ENCODE data around the gene KLHL41. TPM values are rescaled to one million over a fixed set of nuclear protein-coding genes. Genes with fewer than 3 reads are reported as not detected.
"Not testable (repeated sequence)": the region's sequence is repeated elsewhere in the genome, so short reads cannot be mapped to it uniquely, and the experiment has no call there.

KLHL41 gene
- total RNA-seq, 1 donor from 2014 or later = 0.21 TPM

GRCh38 chr2:169562519-169562918 is 53.0 kb downstream of the KLHL41 start:
- intact Hi-C loops (cut with DNase I) = no loop called here
- TF ChIP-seq CTCF (IDR thresholded peaks at IDR 0.05) = no peak
- H3K27ac ChIP-seq = no peak overlapping the region
- DNase-seq (ENCODE audit: low spot score in 2 of 2) = no peak
- H3K27me3 ChIP-seq = no peaks in the 10 kb centered on the region
- H3K4me3 ChIP-seq = no peak overlapping the region
- no peaks in the 10 kb centered on the region for H3K36me3 ChIP-seq
- H3K9me3 ChIP-seq = no peaks in the 10 kb centered on the region
- H3K4me1 ChIP-seq = no peaks in the 10 kb centered on the region

GRCh38 chr2:169565686-169566085 is 56.2 kb downstream of the KLHL41 start:
- H3K4me3 ChIP-seq = no peak overlapping the region
- H3K27ac ChIP-seq = no peak overlapping the region
- no peak for TF ChIP-seq CTCF (IDR thresholded peaks at IDR 0.05)
- H3K9me3 ChIP-seq = no peaks in the 10 kb centered on the region
- H3K36me3 ChIP-seq = no peaks in the 10 kb centered on the region
- no peaks in the 10 kb centered on the region for H3K4me1 ChIP-seq
- DNase-seq (ENCODE audit: low spot score in 2 of 2) = no peak
- intact Hi-C loops (cut with DNase I) = no loop called here
- no peaks in the 10 kb centered on the region for H3K27me3 ChIP-seq

GRCh38 chr2:169569948-169570347 is 60.4 kb downstream of the KLHL41 start:
- TF ChIP-seq CTCF (IDR thresholded peaks at IDR 0.05) = no peak
- Histone ChIP-seq H3K36me3 (no peaks in the 10 kb centered on the region), H3K9me3 (no peaks in the 10 kb centered on the region), H3K27ac (no peak overlapping the region), H3K27me3 (no peaks in the 10 kb centered on the region), H3K4me1 (peaks cover 0 to 8% of the 10 kb centered on the region in 2 donors), H3K4me3 (no peak overlapping the region)
- no peak for DNase-seq (ENCODE audit: low spot score in 2 of 2)
- intact Hi-C loops (cut with DNase I) = no loop called here

GRCh38 chr2:169570752-169571151 is 61.2 kb downstream of the KLHL41 start:
- H3K9me3 ChIP-seq; DNase-seq (ENCODE audit: low spot score in 2 of 2); H3K4me3 ChIP-seq; H3K27ac ChIP-seq; H3K27me3 ChIP-seq; intact Hi-C loops (cut with DNase I); H3K36me3 ChIP-seq; H3K4me1 ChIP-seq: not testable (repeated sequence)

DNA sequence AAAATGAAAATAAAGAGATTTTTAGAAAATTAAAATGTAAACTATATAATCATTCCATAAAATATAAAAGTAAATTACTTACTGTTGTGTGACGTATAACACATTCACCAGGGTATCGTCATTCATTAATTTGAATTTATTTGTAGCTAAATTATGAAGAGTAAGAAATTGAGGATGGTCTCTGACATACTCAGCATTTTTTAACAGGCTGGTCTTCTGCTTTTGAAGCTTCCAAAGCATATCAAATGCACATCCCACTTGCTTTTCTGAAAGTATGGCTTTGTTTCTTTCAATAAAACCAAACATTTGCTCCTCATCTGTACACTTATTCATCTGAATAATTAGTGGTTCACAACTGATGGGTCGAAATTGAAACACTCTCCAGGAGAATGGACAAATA is 62.1 kb downstream of the KLHL41 start:
- intact Hi-C loops (cut with DNase I) = no loop called here
- DNase-seq (ENCODE audit: low spot score in 2 of 2) = no peak
- TF ChIP-seq CTCF (IDR thresholded peaks at IDR 0.05) = no peak

DNA sequence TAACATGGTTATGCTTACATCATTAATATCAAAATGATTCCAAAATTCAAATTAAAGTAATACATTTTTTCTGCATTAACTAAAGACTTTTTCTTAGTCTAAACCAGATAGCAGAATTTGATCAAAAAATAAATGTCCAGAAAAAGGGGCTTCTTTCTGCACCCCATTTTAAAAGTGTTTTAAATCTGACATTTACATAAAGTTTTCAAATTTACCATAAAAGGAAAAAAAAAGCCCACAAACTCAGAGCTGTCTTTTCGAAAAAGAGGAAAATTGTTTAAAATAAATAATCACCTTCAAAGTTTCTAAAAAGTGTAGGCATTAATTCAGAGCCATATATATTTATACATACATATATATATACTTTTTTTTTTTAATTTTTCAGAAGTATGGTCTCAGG is 62.7 kb downstream of the KLHL41 start:
- TF ChIP-seq CTCF (IDR thresholded peaks at IDR 0.05) = no peak
- intact Hi-C loops (cut with DNase I) = no loop called here
- H3K27ac ChIP-seq = no peak overlapping the region

More for the DNA sequence above, 62.1 kb downstream of the KLHL41 start:
- Histone ChIP-seq H3K36me3 (no peaks in the 10 kb centered on the region), H3K27ac (no peak overlapping the region), H3K4me3 (no peak overlapping the region), H3K27me3 (no peaks in the 10 kb centered on the region), H3K4me1 (peaks cover 0 to 8% of the 10 kb centered on the region in 2 donors), H3K9me3 (no peaks in the 10 kb centered on the region)

More for the DNA sequence above, 62.7 kb downstream of the KLHL41 start:
- Histone ChIP-seq H3K4me1 (peaks cover 0 to 8% of the 10 kb centered on the region in 2 donors), H3K9me3 (no peaks in the 10 kb centered on the region), H3K27me3 (no peaks in the 10 kb centered on the region), H3K36me3 (no peaks in the 10 kb centered on the region), H3K4me3 (no peak overlapping the region)
- no peak for DNase-seq (ENCODE audit: low spot score in 2 of 2)

All from ascending aorta (tissue), 2 donors.